ENCODE data around the gene ZDHHC14.
"Not testable (repeated sequence)": the region's sequence is repeated elsewhere in the genome, so short reads cannot be mapped to it uniquely, and the experiment has no call there.

ZDHHC14 gene

DNA sequence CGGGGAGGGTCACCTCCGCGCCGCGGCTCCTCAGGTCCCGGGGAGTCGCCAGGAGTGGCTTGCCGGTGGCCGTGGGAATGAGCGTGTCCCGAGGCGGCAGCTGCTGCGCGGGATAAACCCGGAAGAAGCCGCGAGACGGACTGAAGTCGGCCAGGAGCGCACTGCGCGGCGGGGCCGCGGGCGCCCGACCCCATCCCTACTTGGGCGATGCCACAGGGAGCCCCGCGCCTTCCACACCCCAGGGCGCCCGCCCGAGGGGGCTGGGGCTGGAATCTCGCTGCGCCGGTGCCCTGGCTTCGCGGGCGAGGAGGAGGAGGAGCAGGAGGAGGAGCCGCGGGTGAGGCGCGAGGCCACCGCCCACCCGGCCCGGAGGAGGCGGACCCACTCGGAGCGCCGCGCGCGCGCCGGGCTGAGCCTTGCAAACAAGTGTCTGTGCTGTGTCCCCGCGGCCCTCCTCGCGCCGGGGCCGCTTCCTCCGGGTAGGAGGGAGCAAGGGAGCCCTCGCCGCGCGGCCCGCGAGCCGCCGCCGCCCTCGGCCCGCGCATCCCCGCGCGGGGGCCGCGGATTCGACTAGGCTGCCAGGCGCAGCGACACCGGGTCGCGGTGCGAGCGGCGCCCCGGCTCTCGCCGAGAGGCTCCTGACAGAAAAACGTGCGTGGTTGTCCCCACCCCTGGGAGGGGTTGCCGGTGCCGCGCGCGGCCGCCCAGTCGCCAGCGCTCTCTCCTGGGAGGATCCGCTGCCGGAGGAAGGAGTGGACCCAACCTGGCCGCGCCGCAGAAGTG is at the start of gene ZDHHC14:
Gene ZDHHC14, plus strand, starts transcription at position 412 of the 783 bp plus-strand sequence.
- peak; percentile 66 for DNase-seq (ENCODE audit: low spot score)

DNA sequence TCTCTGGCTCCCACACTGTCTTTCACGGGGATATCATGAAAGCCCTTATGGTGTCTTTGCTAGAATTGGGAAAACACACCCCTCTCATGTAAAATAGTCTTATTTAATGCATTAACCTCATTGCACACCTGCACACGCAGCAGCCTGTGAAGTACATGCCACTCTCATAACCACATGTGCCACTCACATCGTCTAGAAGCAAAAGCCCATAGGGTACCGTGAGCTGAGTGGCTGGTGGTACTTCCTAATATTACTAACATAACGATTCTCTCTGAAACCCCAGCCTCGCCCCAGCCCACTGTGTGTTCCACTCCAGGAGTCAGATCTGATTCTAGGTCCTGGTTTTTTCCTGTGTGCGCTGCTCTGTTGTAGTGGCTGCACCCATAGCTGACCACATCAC is 48.2 kb upstream of the ZDHHC14 start:
- DNase-seq (ENCODE audit: low spot score), result no peak

DNA sequence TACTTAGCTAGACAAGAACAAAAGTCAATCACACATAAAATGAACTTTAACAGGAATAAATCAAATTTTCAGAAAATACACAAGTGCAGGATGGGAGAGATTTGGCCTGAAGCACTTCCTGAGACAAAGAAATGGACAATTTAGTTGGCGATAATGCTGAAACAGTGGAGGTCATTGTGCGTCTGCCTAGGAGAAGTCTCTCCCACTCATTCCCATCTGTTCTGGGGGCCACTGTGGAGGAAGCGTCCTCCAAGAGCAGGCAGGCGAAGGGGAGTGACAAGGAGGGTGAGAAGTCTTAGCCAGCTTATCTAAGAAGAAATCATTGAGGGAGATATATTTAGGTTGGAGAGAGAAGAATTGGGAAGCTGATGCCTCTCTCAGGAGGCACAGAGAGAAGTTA is 47.5 kb upstream of the ZDHHC14 start:
- no peak for DNase-seq (ENCODE audit: low spot score)

DNA sequence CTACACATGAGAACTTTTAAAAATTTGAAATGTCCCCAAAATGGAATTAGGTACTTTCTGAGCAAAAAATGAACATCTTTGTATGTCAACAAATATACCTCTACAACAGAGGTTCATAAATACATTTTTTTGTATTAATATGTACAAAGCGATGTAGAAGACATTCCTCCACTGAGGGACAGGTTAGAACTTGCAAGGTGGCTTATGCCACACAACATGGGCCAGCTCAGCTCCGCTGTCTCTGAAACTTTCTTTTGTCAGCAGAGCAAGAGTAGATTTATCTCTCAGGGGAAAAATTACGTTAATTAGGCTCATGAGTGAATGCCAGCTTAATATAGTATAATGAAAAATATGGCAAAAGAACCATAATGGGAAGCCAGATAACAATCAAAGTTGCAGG is 47.0 kb upstream of the ZDHHC14 start:
- DNase-seq (ENCODE audit: low spot score), result no peak

DNA sequence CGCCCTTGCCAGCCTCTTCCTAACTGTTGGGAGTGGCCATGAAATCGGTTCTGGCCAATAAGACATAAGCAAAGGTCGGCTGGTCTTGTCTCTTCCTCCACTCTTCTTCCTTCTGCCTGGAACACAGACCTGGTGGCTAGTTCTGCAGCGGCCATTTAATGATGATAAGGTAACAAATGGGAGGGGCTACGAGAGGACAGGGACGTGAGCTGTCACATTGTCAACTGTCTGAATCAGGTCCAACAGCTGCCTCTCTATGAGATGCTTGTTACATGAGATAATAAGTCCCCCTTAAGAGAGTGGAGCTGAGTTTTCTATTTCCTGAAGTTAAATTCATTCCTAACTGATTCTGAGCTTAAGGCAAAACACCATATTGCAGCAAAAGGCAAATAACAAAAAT is 45.2 kb upstream of the ZDHHC14 start:
- no peak for DNase-seq (ENCODE audit: low spot score)

DNA sequence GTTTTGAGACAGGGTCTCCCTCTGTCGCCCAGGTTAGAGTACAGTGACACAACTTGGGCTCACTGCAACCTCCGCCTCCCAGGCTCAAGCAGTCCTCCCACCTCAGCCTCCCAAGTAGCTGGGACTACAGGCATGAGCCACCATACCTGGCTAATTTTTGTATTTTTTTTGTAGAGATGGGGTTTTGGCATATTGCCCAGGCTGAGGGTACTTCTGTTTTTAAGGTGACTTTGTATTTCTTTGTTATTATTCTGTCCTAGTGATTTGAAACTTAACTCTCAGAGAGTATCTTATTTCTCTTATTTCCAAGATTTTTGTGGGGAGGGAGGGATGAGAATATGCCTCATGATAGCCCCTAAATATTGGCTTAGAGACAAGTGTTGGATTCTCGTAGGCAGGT is 43.7 kb upstream of the ZDHHC14 start:
- not testable (repeated sequence) for DNase-seq (ENCODE audit: low spot score)

DNA sequence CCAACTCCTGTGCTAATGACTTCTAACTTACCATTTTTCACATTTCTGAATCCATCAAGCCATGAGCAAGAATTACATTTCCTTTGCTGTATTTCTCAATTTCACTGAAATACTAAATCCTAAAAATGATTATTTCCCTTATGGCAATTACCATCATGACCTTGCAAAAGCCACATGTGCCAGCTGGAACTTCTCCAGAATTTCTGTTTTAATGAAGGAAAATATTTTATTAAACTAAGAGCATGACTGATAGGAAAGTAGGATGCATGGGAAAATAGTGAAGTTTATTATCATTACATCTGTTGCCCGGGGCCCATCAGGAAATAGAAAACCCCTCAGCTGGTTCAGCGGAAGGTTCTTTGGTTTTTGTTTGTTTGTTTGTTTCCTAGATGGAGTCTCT is 43.2 kb upstream of the ZDHHC14 start:
- DNase-seq (ENCODE audit: low spot score), result no peak

DNA sequence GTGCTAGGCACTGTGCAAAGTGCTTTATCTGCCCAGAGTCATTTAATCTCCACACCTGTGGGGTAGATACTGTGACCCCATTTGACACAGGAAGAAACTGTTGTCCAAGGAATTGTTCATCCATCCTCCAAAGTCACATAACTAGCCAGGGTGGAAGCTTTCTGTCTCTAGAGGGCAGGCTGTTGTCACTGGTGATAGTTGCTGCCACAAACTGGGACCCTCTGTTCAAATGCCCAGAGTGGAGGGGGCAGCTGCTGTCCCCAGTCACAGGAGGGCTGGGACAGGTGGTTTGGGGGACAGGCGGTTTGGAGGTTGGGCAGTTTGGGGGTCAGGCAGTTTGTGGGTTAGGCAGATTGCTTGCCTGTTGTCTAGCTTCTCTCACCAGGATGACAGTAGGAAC is 41.6 kb upstream of the ZDHHC14 start:
- DNase-seq (ENCODE audit: low spot score), result no peak

DNA sequence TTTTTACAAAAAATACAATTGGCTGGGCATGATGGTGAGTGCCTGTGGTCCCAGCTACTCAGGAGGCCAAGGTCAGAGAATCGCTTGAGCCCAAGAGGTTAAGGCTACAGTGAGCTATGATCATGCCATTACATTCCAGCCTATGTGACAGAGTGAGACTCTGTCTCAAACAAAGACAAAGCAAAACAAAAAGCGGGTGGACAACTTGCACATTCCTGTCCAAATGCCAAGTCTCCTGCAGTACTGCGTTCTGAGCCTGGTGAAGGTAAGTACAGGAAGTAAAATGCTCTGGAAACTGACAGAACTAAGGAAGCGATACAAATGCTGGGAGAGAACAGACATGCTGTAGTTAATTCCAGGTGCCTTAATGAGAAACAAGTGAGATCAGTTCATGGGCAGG is 37.3 kb upstream of the ZDHHC14 start:
- no peak for DNase-seq (ENCODE audit: low spot score)

DNA sequence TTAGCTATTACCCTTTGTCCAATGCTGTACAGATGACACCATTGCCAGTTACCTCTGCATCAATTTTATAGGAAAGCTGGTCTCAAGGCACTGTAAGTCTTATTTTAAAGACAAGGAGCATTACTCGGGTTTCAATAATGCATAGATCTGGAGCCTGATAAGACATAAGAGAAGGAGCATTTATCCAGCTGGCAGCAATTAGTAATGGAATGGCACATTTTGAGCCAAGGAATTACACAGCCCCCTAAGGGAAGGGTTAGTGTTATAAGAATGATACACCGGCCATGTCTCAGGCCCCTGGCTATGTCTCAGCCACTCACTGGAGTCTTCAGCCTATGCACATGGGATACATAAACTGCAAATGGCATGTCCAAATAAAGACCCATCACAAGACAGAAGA is 34.6 kb upstream of the ZDHHC14 start:
- DNase-seq (ENCODE audit: low spot score), result no peak

DNA sequence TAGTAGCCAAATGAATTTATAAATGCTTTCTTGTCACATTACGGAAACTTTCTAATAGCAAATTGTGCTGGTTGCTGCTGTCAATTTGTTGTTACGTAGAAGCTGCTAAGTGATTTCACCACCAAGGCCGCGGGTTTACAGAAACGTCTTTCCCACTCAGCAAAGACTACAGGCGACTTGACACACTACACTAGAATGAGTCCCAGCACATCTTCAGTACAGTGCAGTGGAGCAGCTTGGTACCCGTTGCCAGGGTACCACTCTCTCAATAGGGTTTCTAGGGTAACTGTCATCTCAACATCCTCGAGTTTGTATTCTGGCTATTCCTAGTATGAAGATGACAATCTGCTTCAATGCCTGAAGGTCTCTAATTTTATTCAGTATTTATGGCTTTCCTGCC is 22.7 kb upstream of the ZDHHC14 start:
- DNase-seq (ENCODE audit: low spot score), result no peak

DNA sequence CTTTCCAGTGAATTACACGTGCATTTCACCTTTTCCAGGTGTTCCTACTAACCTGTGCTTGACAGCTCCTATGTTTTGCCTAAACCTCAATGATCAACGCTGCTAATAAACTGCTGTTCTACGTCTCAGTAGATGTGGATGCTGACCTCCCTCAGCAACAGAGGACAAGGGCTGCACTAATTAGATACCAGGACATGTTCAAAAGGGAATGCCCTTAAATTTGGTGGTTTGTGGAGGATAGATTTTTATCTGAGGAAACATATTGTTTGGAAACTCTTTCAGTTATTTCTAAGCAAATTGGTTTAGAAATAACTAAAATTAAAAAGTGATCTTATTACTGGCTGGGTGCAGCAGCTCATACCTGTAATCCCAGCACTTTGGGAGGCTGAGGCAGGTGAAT is 19.1 kb upstream of the ZDHHC14 start:
- DNase-seq (ENCODE audit: low spot score), result no peak

DNA sequence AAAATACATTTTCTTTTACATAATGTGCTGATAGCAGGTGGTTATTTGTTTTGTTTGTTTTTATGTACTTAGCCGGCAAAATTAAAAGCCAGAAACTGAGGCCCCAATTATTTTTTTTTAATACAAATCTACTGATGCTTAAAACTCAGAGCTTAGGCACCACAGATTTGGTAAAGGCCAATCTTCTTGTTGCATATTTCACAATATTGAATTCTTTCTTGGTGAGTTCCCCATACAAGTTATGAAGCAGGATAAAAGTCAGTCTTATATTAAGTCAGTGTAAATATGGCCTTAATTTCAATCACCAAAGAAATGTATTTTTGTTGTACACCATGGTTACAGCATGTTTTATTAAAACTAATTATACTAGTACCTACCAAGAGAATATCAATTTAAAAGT is 16.3 kb upstream of the ZDHHC14 start:
- DNase-seq (ENCODE audit: low spot score), result no peak

DNA sequence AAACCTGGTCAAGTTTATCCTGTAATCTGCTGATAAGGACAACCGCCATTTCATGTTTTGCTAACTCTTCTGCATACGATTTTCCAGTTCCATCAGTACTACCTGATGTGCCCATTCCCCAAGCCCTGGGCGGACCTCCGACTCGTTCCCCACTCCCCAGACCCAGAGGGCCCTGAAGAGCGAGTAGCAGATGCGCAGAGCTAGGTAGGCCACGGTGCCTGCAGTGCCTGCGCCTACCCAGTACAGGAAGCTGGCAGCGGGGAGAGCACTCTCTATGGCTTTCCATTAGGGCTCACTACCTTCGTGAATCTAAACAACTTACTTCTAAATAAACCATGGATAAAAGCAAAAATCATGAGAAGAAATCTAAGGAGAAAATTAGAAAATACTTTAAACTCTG is 14.3 kb upstream of the ZDHHC14 start:
- no peak for DNase-seq (ENCODE audit: low spot score)

DNA sequence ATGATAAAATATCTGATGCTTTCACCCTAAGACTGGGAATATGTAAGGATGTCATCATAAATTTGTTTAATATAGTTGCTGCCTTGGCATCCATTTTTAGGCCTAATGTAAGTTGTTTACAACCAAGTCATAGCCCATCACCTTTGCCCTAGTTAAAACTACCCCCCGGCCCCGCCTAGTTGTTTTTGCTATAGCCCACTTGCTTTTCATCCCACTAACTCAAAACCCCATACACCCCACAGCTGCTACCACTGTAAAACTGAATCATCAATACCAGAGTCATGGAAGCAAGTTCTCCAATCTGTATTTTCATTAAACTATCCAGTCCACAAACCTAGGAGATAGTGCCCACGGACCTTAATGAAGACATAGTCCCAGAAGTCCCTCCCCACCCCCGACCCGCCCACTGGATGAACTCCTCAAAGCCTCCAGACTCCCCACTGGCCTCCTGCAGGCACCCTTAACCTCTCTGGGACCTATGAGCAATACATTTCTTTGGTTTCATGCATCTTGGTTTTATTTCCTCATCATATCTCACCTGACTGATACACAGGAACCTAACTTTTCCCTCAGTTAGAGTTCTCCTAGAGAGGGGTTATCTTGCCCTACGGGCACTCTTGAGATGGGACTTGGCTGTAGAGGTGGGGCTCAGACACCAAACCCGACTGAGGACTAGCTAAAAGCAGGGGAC is 12.5 kb upstream of the ZDHHC14 start:
- DNase-seq (ENCODE audit: low spot score), result no peak

DNA sequence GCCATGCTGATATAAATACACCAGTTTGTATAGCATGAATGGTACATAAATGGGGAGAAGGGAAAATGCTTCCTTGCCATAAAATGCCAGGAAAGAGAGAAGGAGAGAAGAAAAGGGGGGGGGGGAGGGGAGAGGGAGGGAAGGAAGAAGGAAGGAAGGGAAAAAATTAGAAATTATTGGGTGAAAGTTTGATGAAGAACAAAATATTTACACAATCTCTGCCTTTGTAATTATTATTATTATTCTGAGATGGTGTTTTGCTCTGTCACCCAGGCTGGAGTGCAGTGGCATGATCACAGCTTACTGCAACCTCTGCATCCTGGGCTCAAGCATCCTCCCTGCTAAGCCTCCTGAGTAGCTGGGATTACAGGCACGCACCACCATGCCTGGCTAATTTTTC is 10.2 kb upstream of the ZDHHC14 start:
- DNase-seq (ENCODE audit: low spot score), result no peak

DNA sequence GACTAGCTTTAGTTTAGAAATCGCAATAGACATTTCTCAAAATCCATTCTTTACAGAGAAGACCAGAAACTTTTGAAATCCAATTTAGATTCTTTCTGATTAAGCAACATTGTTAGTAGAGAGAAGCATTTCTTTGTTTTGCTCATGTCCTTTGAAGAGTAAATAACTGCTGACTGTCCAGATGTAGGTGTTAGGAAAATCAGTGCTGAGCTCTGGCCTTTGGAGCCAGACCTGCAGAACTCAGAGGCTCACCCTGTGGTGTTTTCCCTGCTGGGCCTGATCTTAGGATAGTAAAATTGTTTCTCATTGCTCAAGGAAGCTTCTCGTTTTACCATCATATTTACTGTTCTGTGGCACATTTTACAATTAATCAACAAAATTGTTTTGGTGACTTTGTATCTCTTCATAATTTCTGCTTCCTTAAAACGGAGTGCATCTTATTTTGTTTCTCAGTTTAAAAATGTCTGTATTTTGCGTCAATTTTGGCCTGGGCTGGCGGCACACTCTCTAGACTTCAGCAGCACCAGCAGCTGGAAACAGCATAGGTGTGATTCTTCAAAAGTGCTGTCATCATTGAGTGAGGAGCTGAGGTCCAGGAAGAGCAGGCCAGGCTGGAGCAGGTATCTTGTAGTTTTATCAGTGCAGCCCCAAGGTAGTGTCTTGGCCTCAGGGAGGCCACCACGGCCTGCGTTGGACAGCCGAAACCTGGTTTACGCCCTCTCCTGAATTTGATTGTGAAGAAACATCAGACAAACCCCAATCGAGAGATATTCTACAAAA is 8.3 kb upstream of the ZDHHC14 start:
- DNase-seq (ENCODE audit: low spot score), result no peak

DNA sequence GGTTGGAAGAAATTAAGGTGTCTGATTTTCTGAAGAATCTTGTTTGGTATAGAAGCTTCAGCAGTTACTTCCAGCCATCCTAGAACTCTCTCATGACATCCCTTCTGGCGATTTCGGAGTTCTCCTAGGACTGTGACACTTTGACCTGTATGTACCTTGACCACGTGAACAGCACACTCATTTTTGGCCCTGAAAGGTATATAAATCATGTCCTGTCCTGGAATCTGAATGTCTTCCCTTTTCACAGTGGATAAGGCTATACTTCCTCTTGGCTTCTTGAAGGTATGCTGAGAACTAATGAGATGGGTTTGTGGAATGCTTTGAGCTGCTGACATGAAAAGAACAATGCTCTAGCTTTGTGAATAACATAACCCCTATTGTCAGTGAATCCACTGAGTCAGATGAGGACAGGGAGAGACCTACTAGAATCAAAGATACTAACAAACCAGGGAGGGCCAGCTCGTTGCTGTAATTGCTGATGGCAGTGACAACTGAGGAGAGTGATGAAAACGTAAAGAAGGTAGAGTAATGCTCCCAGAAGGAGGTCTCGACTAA is 6.0 kb upstream of the ZDHHC14 start:
- peak; percentile 16 for DNase-seq (ENCODE audit: low spot score)

DNA sequence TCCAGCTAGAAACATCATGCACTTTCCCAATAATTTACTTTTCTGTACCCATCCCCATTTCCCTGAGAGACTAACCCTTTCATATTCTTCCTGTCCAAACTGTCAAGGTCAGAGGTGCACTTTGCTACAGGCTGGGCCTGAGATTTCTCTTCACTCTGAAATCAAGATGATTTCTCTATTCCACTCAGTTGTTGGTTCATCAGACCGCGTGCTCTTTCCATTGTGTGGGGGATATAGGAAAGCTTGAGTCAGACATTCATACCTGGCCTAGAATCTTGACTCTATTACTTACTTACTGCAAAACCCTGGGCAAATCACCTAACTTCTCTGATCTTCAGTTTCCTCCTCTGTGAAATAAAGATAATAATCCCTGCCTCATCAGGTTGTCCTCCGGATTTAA is 4.7 kb upstream of the ZDHHC14 start:
- DNase-seq (ENCODE audit: low spot score), result no peak

DNA sequence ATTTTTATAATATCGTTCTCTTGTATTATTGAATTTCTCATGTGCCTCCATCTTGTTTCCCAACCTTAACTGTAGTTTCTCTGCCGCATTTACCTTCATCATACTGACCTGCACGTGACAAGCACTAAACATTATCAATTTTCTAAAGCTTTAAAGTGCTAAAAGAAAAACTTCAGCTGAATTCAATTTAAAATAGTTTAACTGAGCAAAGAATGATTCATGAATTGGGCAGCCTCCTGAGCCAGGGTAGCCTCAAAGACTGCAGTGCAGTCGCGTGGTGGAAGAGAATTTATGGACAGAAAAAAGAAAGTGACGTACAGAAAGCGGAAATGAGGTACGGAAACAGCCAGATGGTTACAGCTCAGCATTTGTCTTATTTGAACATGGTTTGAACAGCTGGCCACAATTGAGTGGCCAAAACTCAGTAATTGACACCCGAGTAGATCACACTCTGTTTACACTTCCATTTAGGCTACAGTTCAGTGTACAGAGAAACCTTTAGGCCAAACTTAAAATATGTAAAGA is 4.2 kb upstream of the ZDHHC14 start:
- DNase-seq (ENCODE audit: low spot score), result no peak

DNA sequence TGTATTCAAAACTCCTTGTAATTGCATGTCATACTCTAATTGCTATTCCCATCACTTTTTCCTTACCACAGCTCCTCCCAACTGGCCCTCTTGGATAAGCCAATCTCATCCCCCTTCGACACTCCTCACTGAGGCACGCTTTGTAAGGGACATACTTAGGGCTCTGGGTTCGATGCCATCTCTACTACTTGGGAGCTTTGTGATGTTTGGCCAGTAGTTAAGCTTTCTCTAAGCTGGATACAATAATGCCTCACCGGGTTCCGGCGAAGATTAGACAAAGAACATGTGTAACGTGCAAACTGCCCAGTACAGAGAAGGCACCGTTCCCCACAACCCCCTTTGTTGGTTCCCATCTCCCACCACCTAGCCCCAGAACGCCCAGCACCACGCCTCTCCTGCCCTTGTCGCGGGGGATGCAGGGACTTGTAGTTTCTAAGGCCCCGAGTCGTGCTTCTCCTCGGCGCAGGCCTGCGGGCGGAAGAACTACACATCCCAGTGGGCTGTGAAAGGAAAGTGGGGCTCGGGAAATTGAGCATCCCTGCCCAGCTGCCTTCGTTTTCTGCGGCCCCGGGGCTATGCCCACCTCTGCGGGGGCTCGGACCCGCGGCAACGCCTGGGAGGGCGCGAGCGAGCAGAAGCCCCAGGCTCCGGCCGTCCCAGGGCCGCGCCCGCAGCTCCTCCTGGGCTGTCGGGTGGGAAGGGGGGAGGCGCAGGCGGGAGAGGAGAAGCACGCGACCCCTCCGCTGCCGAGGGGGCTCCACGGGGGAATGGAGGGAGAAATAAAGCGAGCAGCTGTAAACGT is 1.1 kb upstream of the ZDHHC14 start:
- peak; percentile 89 for DNase-seq (ENCODE audit: low spot score)

DNA sequence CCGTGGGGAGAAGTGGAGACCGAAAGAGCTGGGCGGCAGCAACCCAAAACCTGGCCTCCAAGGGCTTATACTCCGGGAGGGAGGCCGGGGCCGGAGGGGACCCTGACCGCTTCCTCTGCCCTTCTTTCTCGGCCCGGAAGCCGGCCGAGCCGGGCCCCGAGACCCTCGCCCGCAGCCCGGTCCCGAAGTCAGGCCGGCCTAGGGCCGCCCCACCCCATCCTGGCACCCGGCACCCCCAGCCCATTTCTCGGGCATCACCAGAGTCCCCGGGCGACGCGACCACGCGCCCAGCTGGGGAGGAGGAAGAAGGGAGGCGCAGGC is 572 bp upstream of the ZDHHC14 start:
- no peak for DNase-seq (ENCODE audit: low spot score)

All from kidney capillary endothelial cell (primary cell).